ENCODE measurements around the gene RGS10. TPM values are rescaled to one million over a fixed set of nuclear protein-coding genes. Genes with fewer than 3 reads are reported as not detected.

The RGS10 gene
- total and polyA plus RNA-seq, 9 of the 15 experiments (the other 6 are each of a cell fraction or from before 2014, with no cell fraction given) = 31.9 to 123 (median 62.1) TPM

DNA sequence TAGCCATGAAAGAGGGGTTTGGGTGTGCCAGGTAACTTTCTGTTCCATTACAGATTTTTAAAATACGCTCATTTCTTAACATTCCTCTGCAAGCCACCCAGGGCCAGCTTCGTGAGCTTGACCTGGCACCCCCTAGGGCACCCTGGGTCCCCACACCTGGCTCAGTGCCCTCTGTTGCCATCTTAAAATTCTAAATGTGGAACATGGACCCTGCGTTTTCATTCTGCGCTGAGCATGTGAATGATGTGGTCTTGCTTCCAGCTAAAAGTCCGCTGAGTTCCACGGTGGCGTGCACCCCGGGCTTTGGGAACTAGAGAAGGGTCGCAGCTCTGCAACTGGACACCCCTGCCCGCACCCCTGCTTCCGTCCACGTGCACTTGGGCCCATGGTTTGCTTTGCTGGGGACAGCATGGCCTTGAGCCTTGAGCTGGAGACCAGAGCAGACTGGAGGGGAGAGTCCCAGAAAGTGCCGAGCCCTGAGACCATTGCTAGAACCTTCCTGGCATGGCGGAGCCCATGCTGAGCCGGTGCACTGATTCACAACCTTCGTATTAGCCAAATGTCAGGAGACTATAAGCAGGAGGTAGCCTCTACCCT, 91.1 kb downstream of the RGS10 start:
- no peak for FAIRE-seq
- in situ Hi-C loops (cut with MboI) (no loop called here), intact Hi-C loops (cut with micrococcal nuclease) (no loop called here)
- no TSS peak for BruUV-seq (replicated peaks)
- ATAC-seq = no peak
- ChIA-PET CTCF (ENCODE audit: low intra/inter-chr PET ratio) (no interaction called here), POLR2A (interaction anchor here (0.5 kb wide), 1 partner anchor 397 kb away, joined by 3 read pairs; no protein-coding TSS in a partner anchor)
- WGBS (ENCODE audit: insufficient coverage, low coverage, missing lambda C conversion rate) = 23% methylated on average over 15 of the region's 16 CpGs
- H3K9me1 ChIP-seq (ENCODE audit: control insufficient read depth, insufficient read depth, low read length) = no peaks in the 10 kb centered on the region
- no peaks in the 10 kb centered on the region for H3K36me3 ChIP-seq (ENCODE audit: control insufficient read depth, insufficient read depth, low read length)
- H4K20me1 ChIP-seq (replicated peaks; ENCODE audit: control insufficient read depth, insufficient read depth, low read length) = no peaks in the 10 kb centered on the region
- TF ChIP-seq, protein P1, sequence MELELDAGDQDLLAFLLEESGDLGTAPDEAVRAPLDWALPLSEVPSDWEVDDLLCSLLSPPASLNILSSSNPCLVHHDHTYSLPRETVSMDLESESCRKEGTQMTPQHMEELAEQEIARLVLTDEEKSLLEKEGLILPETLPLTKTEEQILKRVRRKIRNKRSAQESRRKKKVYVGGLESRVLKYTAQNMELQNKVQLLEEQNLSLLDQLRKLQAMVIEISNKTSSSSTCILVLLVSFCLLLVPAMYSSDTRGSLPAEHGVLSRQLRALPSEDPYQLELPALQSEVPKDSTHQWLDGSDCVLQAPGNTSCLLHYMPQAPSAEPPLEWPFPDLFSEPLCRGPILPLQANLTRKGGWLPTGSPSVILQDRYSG (tag; conservative IDR thresholded peaks at IDR 0.05; ENCODE audit: low read depth) = no peak
- TF ChIP-seq MAFF (IDR thresholded peaks at IDR 0.05; ENCODE audit: low read length) = no peak
- no peak for TF ChIP-seq PPARD (CRISPR knock-in tag; IDR thresholded peaks at IDR 0.05)
- no peak for TF ChIP-seq EHMT2 (IDR thresholded peaks at IDR 0.05)
- no peak for TF ChIP-seq KHSRP (IDR thresholded peaks at IDR 0.05)
- TF ChIP-seq FOXP4 (CRISPR knock-in tag; IDR thresholded peaks at IDR 0.05; ENCODE audit: borderline replicate concordance) = no peak
- TF ChIP-seq NCOA6 (IDR thresholded peaks at IDR 0.05) = no peak
- TF ChIP-seq, protein P2, sequence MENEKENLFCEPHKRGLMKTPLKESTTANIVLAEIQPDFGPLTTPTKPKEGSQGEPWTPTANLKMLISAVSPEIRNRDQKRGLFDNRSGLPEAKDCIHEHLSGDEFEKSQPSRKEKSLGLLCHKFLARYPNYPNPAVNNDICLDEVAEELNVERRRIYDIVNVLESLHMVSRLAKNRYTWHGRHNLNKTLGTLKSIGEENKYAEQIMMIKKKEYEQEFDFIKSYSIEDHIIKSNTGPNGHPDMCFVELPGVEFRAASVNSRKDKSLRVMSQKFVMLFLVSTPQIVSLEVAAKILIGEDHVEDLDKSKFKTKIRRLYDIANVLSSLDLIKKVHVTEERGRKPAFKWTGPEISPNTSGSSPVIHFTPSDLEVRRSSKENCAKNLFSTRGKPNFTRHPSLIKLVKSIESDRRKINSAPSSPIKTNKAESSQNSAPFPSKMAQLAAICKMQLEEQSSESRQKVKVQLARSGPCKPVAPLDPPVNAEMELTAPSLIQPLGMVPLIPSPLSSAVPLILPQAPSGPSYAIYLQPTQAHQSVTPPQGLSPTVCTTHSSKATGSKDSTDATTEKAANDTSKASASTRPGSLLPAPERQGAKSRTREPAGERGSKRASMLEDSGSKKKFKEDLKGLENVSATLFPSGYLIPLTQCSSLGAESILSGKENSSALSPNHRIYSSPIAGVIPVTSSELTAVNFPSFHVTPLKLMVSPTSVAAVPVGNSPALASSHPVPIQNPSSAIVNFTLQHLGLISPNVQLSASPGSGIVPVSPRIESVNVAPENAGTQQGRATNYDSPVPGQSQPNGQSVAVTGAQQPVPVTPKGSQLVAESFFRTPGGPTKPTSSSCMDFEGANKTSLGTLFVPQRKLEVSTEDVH (IDR thresholded peaks at IDR 0.05; ENCODE audit: low read depth, partially characterized antibody) = no peak
- TF ChIP-seq ZNF133 (CRISPR knock-in tag; IDR thresholded peaks at IDR 0.05) = no peak
- no peak overlapping the region for H2AFZ ChIP-seq (ENCODE audit: low read depth, low read length)
- H3K9me3 ChIP-seq (replicated peaks; ENCODE audit: control insufficient read depth, insufficient read depth, low read depth, low read length) = no peaks in the 10 kb centered on the region
- no peaks in the 10 kb centered on the region for H3K79me2 ChIP-seq (ENCODE audit: control insufficient read depth, insufficient read depth, low read length)
- no peak for DNase-seq (ENCODE audit: extremely low read depth in 1 of 4, low spot score in 3 of 4)
- H3K27ac ChIP-seq (ENCODE audit: extremely low read depth, low read depth, low read length) = no peak overlapping the region
- H3K4me1 ChIP-seq (replicated peaks in 1 of 2; ENCODE audit: control insufficient read depth in 2 of 2, insufficient read depth in 2 of 2, low read length in 2 of 2) = peaks cover 0 to 7% of the 10 kb centered on the region in 2 experiments; a peak in 2 of 5 replicates
- H3K9ac ChIP-seq (ENCODE audit: insufficient read depth in 1 of 2, low read depth in 2 of 2, low read length in 2 of 2) = no peak overlapping the region
- no peak overlapping the region for H3K4me3 ChIP-seq
- H3K4me2 ChIP-seq (ENCODE audit: insufficient read depth, low read length) = no peak overlapping the region
- peaks cover 0 to 65% of the 10 kb centered on the region in 2 experiments; a peak in 4 of 5 replicates for H3K27me3 ChIP-seq (ENCODE audit: control insufficient read depth in 2 of 2, insufficient read depth in 2 of 2, low read length in 2 of 2)
